Measurements from ENCODE around the gene DERA.

GRCh38 chr12:15956413-15957185 lies 45.5 kb downstream of the DERA start:
- no peak for TF ChIP-seq YY1 (tag by site-specific recombination; IDR thresholded peaks at IDR 0.05)
- TF ChIP-seq, protein P1, sequence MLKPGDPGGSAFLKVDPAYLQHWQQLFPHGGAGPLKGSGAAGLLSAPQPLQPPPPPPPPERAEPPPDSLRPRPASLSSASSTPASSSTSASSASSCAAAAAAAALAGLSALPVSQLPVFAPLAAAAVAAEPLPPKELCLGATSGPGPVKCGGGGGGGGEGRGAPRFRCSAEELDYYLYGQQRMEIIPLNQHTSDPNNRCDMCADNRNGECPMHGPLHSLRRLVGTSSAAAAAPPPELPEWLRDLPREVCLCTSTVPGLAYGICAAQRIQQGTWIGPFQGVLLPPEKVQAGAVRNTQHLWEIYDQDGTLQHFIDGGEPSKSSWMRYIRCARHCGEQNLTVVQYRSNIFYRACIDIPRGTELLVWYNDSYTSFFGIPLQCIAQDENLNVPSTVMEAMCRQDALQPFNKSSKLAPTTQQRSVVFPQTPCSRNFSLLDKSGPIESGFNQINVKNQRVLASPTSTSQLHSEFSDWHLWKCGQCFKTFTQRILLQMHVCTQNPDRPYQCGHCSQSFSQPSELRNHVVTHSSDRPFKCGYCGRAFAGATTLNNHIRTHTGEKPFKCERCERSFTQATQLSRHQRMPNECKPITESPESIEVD (tag by site-specific recombination; IDR thresholded peaks at IDR 0.05) = no peak
- no peak for TF ChIP-seq ZFP41 (tag by site-specific recombination; IDR thresholded peaks at IDR 0.05; ENCODE audit: borderline replicate concordance)
- TF ChIP-seq ZNF660 (tag by site-specific recombination; IDR thresholded peaks at IDR 0.05) = no peak
- TF ChIP-seq CTCF (tag by site-specific recombination; IDR thresholded peaks at IDR 0.05) = no peak
- no peak for TF ChIP-seq REST (tag by site-specific recombination; IDR thresholded peaks at IDR 0.05)

Measured in HEK293 (cell line).